ENCODE data around the gene TAF8. TPM values are rescaled to one million over a fixed set of nuclear protein-coding genes. Genes with fewer than 3 reads are reported as not detected.
A peak's percentile ranks its signal among the peaks of the same experiment; 100 is the strongest.
"Not testable (repeated sequence)": the region's sequence is repeated elsewhere in the genome, so short reads cannot be mapped to it uniquely, and the experiment has no call there.

TAF8 gene
- 14.9 and 17.7 TPM in 2 replicates for total RNA-seq

- DNase-seq (ENCODE audit: low read depth in 2 of 2): peak; percentile 64 to 91
These were observed at the start of gene TAF8 for GRCh38 chr6:42050297-42051267. TSS of gene TAF8 (plus strand) at chr6:42050524. CDS start at chr6:42050542, 18 bp downstream.

- DNase-seq (ENCODE audit: low read depth in 2 of 2): no peak
These were observed 48.8 kb upstream of the TAF8 start for GRCh38 chr6:42001506-42001905.

- not testable (repeated sequence) for DNase-seq (ENCODE audit: low read depth in 2 of 2)
These were observed 46.7 kb upstream of the TAF8 start for GRCh38 chr6:42003658-42004057.

GRCh38 chr6:42007286-42008137 lies 42.8 kb upstream of the TAF8 start:
- no peak for DNase-seq (ENCODE audit: low read depth in 2 of 2)

GRCh38 chr6:42008138-42008528 lies 42.2 kb upstream of the TAF8 start:
- DNase-seq (ENCODE audit: low read depth in 2 of 2): not testable (repeated sequence)

- no peak for DNase-seq (ENCODE audit: low read depth in 2 of 2)
These were observed 40.5 kb upstream of the TAF8 start for GRCh38 chr6:42009844-42010184.

- DNase-seq (ENCODE audit: low read depth in 2 of 2): no peak
These were observed 40.0 kb upstream of the TAF8 start for GRCh38 chr6:42010185-42010891.

- DNase-seq (ENCODE audit: low read depth in 2 of 2): no peak
These were observed 39.4 kb upstream of the TAF8 start for GRCh38 chr6:42010909-42011308.

- no peak for DNase-seq (ENCODE audit: low read depth in 2 of 2)
These were observed 37.7 kb upstream of the TAF8 start for GRCh38 chr6:42012501-42013133.

GRCh38 chr6:42013134-42013516 lies 37.2 kb upstream of the TAF8 start:
- DNase-seq (ENCODE audit: low read depth in 2 of 2): no peak

GRCh38 chr6:42017021-42017643 lies 33.2 kb upstream of the TAF8 start:
- peak in 1 of 2 donors; percentile 36 for DNase-seq (ENCODE audit: low read depth in 2 of 2)

- no peak for DNase-seq (ENCODE audit: low read depth in 2 of 2)
These were observed 29.4 kb upstream of the TAF8 start for GRCh38 chr6:42020967-42021366.

- no peak for DNase-seq (ENCODE audit: low read depth in 2 of 2)
These were observed 28.2 kb upstream of the TAF8 start for GRCh38 chr6:42021847-42022754.

GRCh38 chr6:42022755-42023384 lies 27.5 kb upstream of the TAF8 start:
- no peak for DNase-seq (ENCODE audit: low read depth in 2 of 2)

GRCh38 chr6:42025066-42025844 lies 25.1 kb upstream of the TAF8 start:
- no peak for DNase-seq (ENCODE audit: low read depth in 2 of 2)

GRCh38 chr6:42025845-42026243 lies 24.5 kb upstream of the TAF8 start:
- no peak for DNase-seq (ENCODE audit: low read depth in 2 of 2)

- DNase-seq (ENCODE audit: low read depth in 2 of 2): no peak
These were observed 23.8 kb upstream of the TAF8 start for GRCh38 chr6:42026540-42026939.
